SJSA1 (cell line): ENCODE data around the gene DIP2C. TPM values are rescaled to one million over a fixed set of nuclear protein-coding genes. Genes with fewer than 3 reads are reported as not detected.

Source experiments
- DNase-seq, 2 experiments: peaks; one replicate each; pipeline ENCODE4 v3.0.0-alpha.2; 2015 to 2020; ENCODE audit warnings: low spot score in 2 of 2, low read depth in 1 of 2
- H3K27ac ChIP-seq: fragments of 250-450 bp; sonication (Bioruptor Pico); 2 replicates; pipeline ENCODE4 v1.5.1; 2020; ENCODE audit warnings: mild to moderate bottlenecking, moderate library complexity
- H3K27me3 ChIP-seq: fragments of 250-450 bp; sonication (Bioruptor Pico); replicated peaks from 2 replicates; pipeline ENCODE4 v1.5.1; 2020; ENCODE audit warnings: mild to moderate bottlenecking, moderate library complexity
- H3K36me3 ChIP-seq: fragments of 250-450 bp; sonication (Bioruptor Pico); 2 replicates; pipeline ENCODE4 v1.5.1; 2020; ENCODE audit warnings: mild to moderate bottlenecking
- H3K4me1 ChIP-seq: fragments of 250-450 bp; sonication (Bioruptor Pico); replicated peaks from 2 replicates; pipeline ENCODE4 v1.6.1; 2021; ENCODE audit warnings: mild to moderate bottlenecking
- H3K4me3 ChIP-seq: fragments of 250-450 bp; sonication (Bioruptor Pico); 2 replicates; pipeline ENCODE4 v1.5.1; 2020; ENCODE audit warnings: mild to moderate bottlenecking
- H3K9me3 ChIP-seq: fragments of 250-450 bp; sonication (Bioruptor Pico); replicated peaks from 2 replicates; pipeline ENCODE4 v1.5.1; 2020; ENCODE audit warnings: mild to moderate bottlenecking
- total RNA-seq: library from RNA; depleted of rRNA; stranded (reverse); fragments of >200 nt; shearing (Covaris generic); gene quantifications from 2 replicates; pipeline ENCODE4 v1.2.3, GENCODE V29; 2014; rRNA removed

The DIP2C gene
- total RNA-seq, result 14.0 and 17.5 TPM in 2 replicates

- Histone ChIP-seq H3K27me3 (no peaks in the 10 kb centered on the region), H3K36me3 (peaks cover 17% of the 10 kb centered on the region), H3K4me3 (peak within 1 kb of the TSS; percentile 98), H3K27ac (peak within 1 kb of the TSS; percentile 64), H3K9me3 (no peaks in the 10 kb centered on the region; the same call in 1 of the 2 replicates), H3K4me1 (peaks cover 31% of the 10 kb centered on the region)
- DNase-seq, result peak; percentile 57 to 81
These were observed at the start of gene DIP2C for GRCh38 chr10:689452-690371. TSS of gene DIP2C (minus strand) at chr10:689668. CDS start at chr10:689578, 90 bp downstream.

GRCh38 chr10:734481-734880 is 45.0 kb upstream of the DIP2C start:
- Histone ChIP-seq H3K4me1 (no peaks in the 10 kb centered on the region), H3K4me3 (no peak overlapping the region), H3K27ac (no peak overlapping the region), H3K9me3 (no peaks in the 10 kb centered on the region), H3K36me3 (no peaks in the 10 kb centered on the region), H3K27me3 (peaks cover 18% of the 10 kb centered on the region)
- DNase-seq, result no peak

GRCh38 chr10:733086-733485 is 43.6 kb upstream of the DIP2C start:
- no peaks in the 10 kb centered on the region for H3K4me1 ChIP-seq
- no peak for DNase-seq
- H3K36me3 ChIP-seq, result no peaks in the 10 kb centered on the region
- H3K27ac ChIP-seq, result no peak overlapping the region
- H3K9me3 ChIP-seq, result no peaks in the 10 kb centered on the region
- no peak overlapping the region for H3K4me3 ChIP-seq
- peaks cover 18% of the 10 kb centered on the region for H3K27me3 ChIP-seq

- H3K9me3 ChIP-seq, result no peaks in the 10 kb centered on the region
- H3K4me1 ChIP-seq, result no peaks in the 10 kb centered on the region
- peaks cover 12% of the 10 kb centered on the region for H3K27me3 ChIP-seq
- no peak for DNase-seq
- no peak overlapping the region for H3K4me3 ChIP-seq
- H3K27ac ChIP-seq, result no peak overlapping the region
- H3K36me3 ChIP-seq, result no peaks in the 10 kb centered on the region
These were observed 39.7 kb upstream of the DIP2C start for GRCh38 chr10:729213-729612.

- Histone ChIP-seq H3K4me1 (no peaks in the 10 kb centered on the region), H3K4me3 (no peak overlapping the region), H3K27me3 (peaks cover 9% of the 10 kb centered on the region), H3K36me3 (no peaks in the 10 kb centered on the region), H3K9me3 (no peaks in the 10 kb centered on the region), H3K27ac (no peak overlapping the region)
- no peak for DNase-seq
These were observed 39.1 kb upstream of the DIP2C start for GRCh38 chr10:728603-729002.

GRCh38 chr10:727162-727790 is 37.8 kb upstream of the DIP2C start:
- no peak overlapping the region for H3K27ac ChIP-seq
- H3K4me3 ChIP-seq, result no peak overlapping the region
- H3K9me3 ChIP-seq, result peaks cover 6% of the 10 kb centered on the region; the same call in 1 of the 2 replicates
- no peaks in the 10 kb centered on the region for H3K4me1 ChIP-seq
- peaks cover 1% of the 10 kb centered on the region; the same call in 1 of the 2 replicates for H3K27me3 ChIP-seq
- H3K36me3 ChIP-seq, result no peaks in the 10 kb centered on the region
- DNase-seq, result no peak

- H3K36me3 ChIP-seq, result no peaks in the 10 kb centered on the region
- peaks cover 6% of the 10 kb centered on the region; the same call in 1 of the 2 replicates for H3K9me3 ChIP-seq
- no peaks in the 10 kb centered on the region for H3K27me3 ChIP-seq
- no peak for DNase-seq
- H3K27ac ChIP-seq, result no peak overlapping the region
- no peaks in the 10 kb centered on the region for H3K4me1 ChIP-seq
- no peak overlapping the region for H3K4me3 ChIP-seq
These were observed 36.3 kb upstream of the DIP2C start for GRCh38 chr10:725786-726185.

GRCh38 chr10:725302-725701 is 35.8 kb upstream of the DIP2C start:
- Histone ChIP-seq H3K36me3 (no peaks in the 10 kb centered on the region), H3K4me3 (no peak overlapping the region), H3K27me3 (no peaks in the 10 kb centered on the region), H3K9me3 (peaks cover 6% of the 10 kb centered on the region; the same call in 1 of the 2 replicates), H3K4me1 (no peaks in the 10 kb centered on the region), H3K27ac (no peak overlapping the region)
- no peak for DNase-seq

- no peaks in the 10 kb centered on the region for H3K36me3 ChIP-seq
- H3K27me3 ChIP-seq, result no peaks in the 10 kb centered on the region
- no peak overlapping the region for H3K4me3 ChIP-seq
- peaks cover 6% of the 10 kb centered on the region; the same call in 1 of the 2 replicates for H3K9me3 ChIP-seq
- H3K27ac ChIP-seq, result no peak overlapping the region
- H3K4me1 ChIP-seq, result no peaks in the 10 kb centered on the region
- DNase-seq, result no peak
These were observed 34.5 kb upstream of the DIP2C start for GRCh38 chr10:723973-724372.

GRCh38 chr10:722281-723060 is 33.0 kb upstream of the DIP2C start:
- no peaks in the 10 kb centered on the region for H3K4me1 ChIP-seq
- no peak overlapping the region for H3K4me3 ChIP-seq
- no peak overlapping the region for H3K27ac ChIP-seq
- no peak for DNase-seq
- H3K36me3 ChIP-seq, result no peaks in the 10 kb centered on the region
- no peaks in the 10 kb centered on the region for H3K27me3 ChIP-seq
- H3K9me3 ChIP-seq, result peaks cover 6% of the 10 kb centered on the region; the same call in 1 of the 2 replicates

GRCh38 chr10:718143-718700 is 28.8 kb upstream of the DIP2C start:
- Histone ChIP-seq H3K9me3 (peaks cover 6% of the 10 kb centered on the region; the same call in 1 of the 2 replicates), H3K27me3 (no peaks in the 10 kb centered on the region), H3K4me3 (no peak overlapping the region), H3K27ac (no peak overlapping the region), H3K36me3 (no peaks in the 10 kb centered on the region), H3K4me1 (no peaks in the 10 kb centered on the region)
- no peak for DNase-seq

GRCh38 chr10:717458-717857 is 28.0 kb upstream of the DIP2C start:
- Histone ChIP-seq H3K4me1 (no peaks in the 10 kb centered on the region), H3K9me3 (0 out of 2 replicates have a peak, but pooled peaks cover 1% of the 10 kb centered on the region), H3K27me3 (no peaks in the 10 kb centered on the region), H3K27ac (no peak overlapping the region), H3K36me3 (no peaks in the 10 kb centered on the region), H3K4me3 (no peak overlapping the region)
- no peak for DNase-seq

GRCh38 chr10:716821-717220 is 27.4 kb upstream of the DIP2C start:
- no peak for DNase-seq
- Histone ChIP-seq H3K9me3 (no peaks in the 10 kb centered on the region), H3K4me1 (no peaks in the 10 kb centered on the region), H3K27ac (no peak overlapping the region), H3K36me3 (no peaks in the 10 kb centered on the region), H3K4me3 (no peak overlapping the region), H3K27me3 (no peaks in the 10 kb centered on the region)
